HEK293T (cell line): ENCODE measurements around the gene EIF4E2.

Experiments
- CTCF ChIA-PET: fragments of 350-600 bp; formaldehyde crosslinking; extraction: SDS; loops from one replicate; lab custom pipeline; 2021; ENCODE audit warnings: antibody characterized with exemption, inconsistent platforms; lab: Yijun Ruan, JAX
- POLR2A ChIA-PET: fragments of 350-600 bp; formaldehyde crosslinking; extraction: SDS; loops from one replicate; lab custom pipeline; 2020; ENCODE audit warnings: antibody characterized with exemption, inconsistent platforms; lab: Yijun Ruan, JAX
- DNase-seq: peaks from one replicate; pipeline ENCODE4 v3.0.0; 2012; ENCODE audit warnings: mixed read lengths; ENCODE audit errors: extremely low spot score
- ARNT ChIP-seq: fragments of 450-650 bp; IDR thresholded peaks from 2 replicates; pipeline ENCODE4 v1.6.1; 2017; ENCODE audit warnings: mild to moderate bottlenecking
- BHLHE40 ChIP-seq: fragments of 450-650 bp; IDR thresholded peaks from 2 replicates; pipeline ENCODE4 v1.6.1; 2016; ENCODE audit warnings: mild to moderate bottlenecking, moderate library complexity, borderline replicate concordance
- CTBP1 ChIP-seq: fragments of 450-650 bp; IDR thresholded peaks from 2 replicates; pipeline ENCODE4 v1.6.1; 2016; ENCODE audit warnings: borderline replicate concordance
- ELF4 ChIP-seq: fragments of 450-650 bp; IDR thresholded peaks from 2 replicates; pipeline ENCODE4 v1.6.1; 2017; ENCODE audit warnings: antibody characterized with exemption
- FOXA1 ChIP-seq: fragments of 450-650 bp; IDR thresholded peaks from 2 replicates; pipeline ENCODE4 v1.6.1; 2016; ENCODE audit warnings: mild to moderate bottlenecking
- FOXK2 ChIP-seq: fragments of 450-650 bp; IDR thresholded peaks from 2 replicates; pipeline ENCODE4 v1.6.1; 2016; ENCODE audit warnings: mild to moderate bottlenecking
- FOXM1 ChIP-seq: fragments of 450-650 bp; IDR thresholded peaks from 2 replicates; pipeline ENCODE4 v1.6.1; 2017; ENCODE audit warnings: mild to moderate bottlenecking, borderline replicate concordance
- HDGF ChIP-seq: fragments of 450-650 bp; IDR thresholded peaks from 2 replicates; pipeline ENCODE4 v1.6.1; 2017; ENCODE audit warnings: antibody characterized with exemption, borderline replicate concordance
- L3MBTL2 ChIP-seq: fragments of 450-650 bp; conservative IDR thresholded peaks from 2 replicates; pipeline ENCODE4 v1.6.1; 2016; ENCODE audit warnings: mild to moderate bottlenecking
- LEF1 ChIP-seq: fragments of 450-650 bp; IDR thresholded peaks from 2 replicates; pipeline ENCODE4 v1.6.1; 2017; ENCODE audit warnings: mild to moderate bottlenecking, borderline replicate concordance
- NFRKB ChIP-seq: fragments of 450-650 bp; IDR thresholded peaks from 2 replicates; pipeline ENCODE4 v1.6.1; 2016; ENCODE audit warnings: mild to moderate bottlenecking, moderate library complexity
- PKNOX1 ChIP-seq: fragments of 450-650 bp; IDR thresholded peaks from 2 replicates; pipeline ENCODE4 v1.6.1; 2016
- SP1 ChIP-seq: fragments of 450-650 bp; IDR thresholded peaks from 2 replicates; pipeline ENCODE4 v1.6.1; 2017
- SUZ12 ChIP-seq: fragments of 450-650 bp; IDR thresholded peaks from 2 replicates; pipeline ENCODE4 v1.6.1; 2016; ENCODE audit warnings: mild to moderate bottlenecking
- TARDBP ChIP-seq: fragments of 450-650 bp; IDR thresholded peaks from 2 replicates; pipeline ENCODE4 v1.6.1; 2016
- ZNF384 ChIP-seq: fragments of 450-650 bp; IDR thresholded peaks from 2 replicates; pipeline ENCODE4 v1.6.1; 2016

The EIF4E2 gene

GRCh38 chr2:232535761-232536530 lies 14.5 kb upstream of the EIF4E2 start:
- TF ChIP-seq PKNOX1: no peak
- POLR2A ChIA-PET: interaction anchor here (1.0 kb wide), 1 partner anchor 15 kb away, joined by 3 read pairs; the partner anchor contains the start of genes EIF4E2 and TIGD1
- no peak for DNase-seq
- CTCF ChIA-PET: no interaction called here

- DNase-seq: peak; percentile 50
- TF ChIP-seq ZNF384 (no peak), FOXM1 (no peak), FOXK2 (no peak), LEF1 (no peak), NFRKB (no peak), TARDBP (no peak), FOXA1 (no peak), ELF4 (no peak), L3MBTL2 (no peak), ARNT (no peak), HDGF (no peak), SP1 (no peak), PKNOX1 (no peak), SUZ12 (no peak)
- POLR2A ChIA-PET: interaction anchor here (1.3 kb wide), 1 partner anchor 14 kb away, joined by 5 read pairs; the partner anchor contains the start of genes EIF4E2 and TIGD1
- CTCF ChIA-PET: no interaction called here
These were observed 13.4 kb upstream of the EIF4E2 start for GRCh38 chr2:232537079-232537478.

- DNase-seq: no peak
- ChIA-PET CTCF (no interaction called here), POLR2A (interaction anchor here (1.3 kb wide), 1 partner anchor 13 kb away, joined by 5 read pairs; the partner anchor contains the start of genes EIF4E2 and TIGD1)
- TF ChIP-seq ELF4: no peak
- TF ChIP-seq HDGF: no peak
- TF ChIP-seq TARDBP: no peak
- TF ChIP-seq PKNOX1: no peak
- no peak for TF ChIP-seq ZNF384
- no peak for TF ChIP-seq CTBP1
- no peak for TF ChIP-seq LEF1
- TF ChIP-seq SUZ12: no peak
- TF ChIP-seq BHLHE40: no peak
- no peak for TF ChIP-seq SP1
- TF ChIP-seq FOXK2: no peak
- no peak for TF ChIP-seq NFRKB
- no peak for TF ChIP-seq FOXM1
- no peak for TF ChIP-seq ARNT
- TF ChIP-seq L3MBTL2: no peak
These were observed 13.0 kb upstream of the EIF4E2 start for GRCh38 chr2:232537499-232537898.

GRCh38 chr2:232538671-232539070 lies 11.8 kb upstream of the EIF4E2 start:
- ChIA-PET CTCF (interaction anchor here (0.6 to 1.2 kb wide), 2 partner anchors 16 to 382 kb away, joined by 3 read pairs; no protein-coding TSS in a partner anchor), POLR2A (interaction anchor here (2.0 kb wide), 1 partner anchor 12 kb away, joined by 7 read pairs; the partner anchor contains the start of genes EIF4E2 and TIGD1)
- TF ChIP-seq CTBP1 (no peak), HDGF (no peak), PKNOX1 (no peak), SUZ12 (no peak), TARDBP (no peak), ZNF384 (no peak), FOXK2 (no peak), L3MBTL2 (no peak), FOXA1 (no peak), NFRKB (no peak)
- no peak for DNase-seq

- CTCF ChIA-PET: interaction anchor here (1.2 kb wide), 1 partner anchor 17 kb away, joined by 3 read pairs; no protein-coding TSS in a partner anchor
- POLR2A ChIA-PET: interaction anchor here (2.0 kb wide), 1 partner anchor 11 kb away, joined by 7 read pairs; the partner anchor contains the start of genes EIF4E2 and TIGD1
- no peak for TF ChIP-seq HDGF
- no peak for TF ChIP-seq ELF4
- TF ChIP-seq ARNT: no peak
- TF ChIP-seq FOXA1: no peak
- no peak for TF ChIP-seq FOXM1
- no peak for TF ChIP-seq BHLHE40
- TF ChIP-seq NFRKB: no peak
- no peak for TF ChIP-seq FOXK2
- TF ChIP-seq SP1: no peak
- TF ChIP-seq CTBP1: no peak
- no peak for TF ChIP-seq TARDBP
- no peak for TF ChIP-seq SUZ12
- no peak for TF ChIP-seq LEF1
- no peak for TF ChIP-seq PKNOX1
- TF ChIP-seq L3MBTL2: no peak
- no peak for TF ChIP-seq ZNF384
- no peak for DNase-seq
These were observed 10.9 kb upstream of the EIF4E2 start, which contains the start of gene CHRNG for GRCh38 chr2:232539298-232540231. TSS of gene CHRNG (plus strand) at chr2:232539692. CDS start at chr2:232539748, 56 bp downstream.
